Kidney (tissue), 14 donors: Measurements from ENCODE around the gene TMEM220. TPM values are rescaled to one million over a fixed set of nuclear protein-coding genes. Genes with fewer than 3 reads are reported as not detected.
A peak's percentile ranks its signal among the peaks of the same experiment; 100 is the strongest.

ENCODE experiments used
- DNase-seq, 5 donors: peaks; one replicate each; pipeline ENCODE4 v3.0.0-alpha.2; 2013 to 2020
- FAIRE-seq: peaks from 2 replicates; lab custom pipeline; 2012; peaks lifted over from hg19 to GRCh38; lab: Jason Lieb, UNC
- H3K27ac ChIP-seq, 2 donors: one replicate each; pipeline ENCODE4 v1.7.0; 2013; ENCODE audit warnings: low read depth in 2 of 2, low read length in 2 of 2, inconsistent platforms in 1 of 2
- H3K27me3 ChIP-seq: one replicate; pipeline ENCODE4 v1.7.1; 2013; ENCODE audit warnings: low read length, inconsistent platforms; ENCODE audit not compliant: control insufficient read depth, insufficient read depth
- H3K36me3 ChIP-seq, 3 donors: one replicate each; pipeline versions ENCODE4 v1.7.0 to v1.7.1; 2013; ENCODE audit warnings: low read length in 3 of 3, control low read depth in 1 of 3, inconsistent platforms in 1 of 3; ENCODE audit not compliant: insufficient read depth in 3 of 3, control insufficient read depth in 2 of 3
- H3K4me1 ChIP-seq, 3 donors: one replicate each; pipeline versions ENCODE4 v1.7.0 to v1.7.1; 2013; ENCODE audit warnings: low read length in 3 of 3, inconsistent platforms in 1 of 3, low read depth in 1 of 3; ENCODE audit not compliant: control insufficient read depth in 2 of 3, insufficient read depth in 2 of 3
- H3K4me3 ChIP-seq, 3 donors: one replicate each; pipeline versions ENCODE4 v1.7.0 to v1.8.1; 2013; ENCODE audit warnings: low read length in 3 of 3, control low read depth in 1 of 3, inconsistent platforms in 1 of 3
- H3K9ac ChIP-seq, 3 donors: one replicate each; pipeline versions ENCODE4 v1.7.0 to v1.7.1; 2013; ENCODE audit warnings: low read length in 3 of 3, control low read depth in 1 of 3, inconsistent platforms in 1 of 3
- H3K9me3 ChIP-seq, 3 donors: one replicate each; pipeline versions ENCODE4 v1.7.0 to v1.7.1; 2013; ENCODE audit warnings: low read length in 3 of 3, control low read depth in 1 of 3, inconsistent platforms in 1 of 3; ENCODE audit not compliant: control insufficient read depth in 2 of 3, insufficient read depth in 1 of 3
- intact Hi-C: fragments of 100-400 bp; cut with DNase I; formaldehyde crosslinking; loops from one replicate; pipeline ENCODE4 v1.11.1; 2022
- polyA plus RNA-seq: library from polyadenylated mRNA; stranded (reverse); fragments of 350-450 nt; fragmentation: Illumina TruSeq; extraction: RNeasy Lipid Tissue Mini Kit (QIAGEN cat#74804); gene quantifications from one replicate; pipeline ENCODE4 v1.2.3, GENCODE V29; 2014; ENCODE audit warnings: low read depth, low replicate concordance; ENCODE audit not compliant: insufficient read depth
- total RNA-seq: library from RNA; stranded (reverse); fragmentation: NEBNext Ultra II Directional; extraction: Animal tissue kit (Norgen Biotek cat#: 25700); gene quantifications from one replicate; pipeline ENCODE4 v1.2.1, GENCODE V29; 2021
- TF ChIP-seq, protein P1 (sequence below): IDR thresholded peaks from 3 replicates; pipeline ENCODE4 v1.5.1; 2012; ENCODE audit warnings: mild to moderate bottlenecking, moderate library complexity, borderline replicate concordance; ENCODE audit not compliant: insufficient read depth; ENCODE audit errors: extremely low read depth
- donor health status: control.
- donor health status: control.
- donor health status: control.
- donor health status: control.
- donor health status: control.
- donor health status: DM: yes; HTN: yes; CAD: no.
- donor health status: Normal renal cell carcinoma (clear cell type).

TMEM220 gene
- total and polyA plus RNA-seq, 2 donors from 2014 or later: 13.3 to 16.4 TPM

DNA sequence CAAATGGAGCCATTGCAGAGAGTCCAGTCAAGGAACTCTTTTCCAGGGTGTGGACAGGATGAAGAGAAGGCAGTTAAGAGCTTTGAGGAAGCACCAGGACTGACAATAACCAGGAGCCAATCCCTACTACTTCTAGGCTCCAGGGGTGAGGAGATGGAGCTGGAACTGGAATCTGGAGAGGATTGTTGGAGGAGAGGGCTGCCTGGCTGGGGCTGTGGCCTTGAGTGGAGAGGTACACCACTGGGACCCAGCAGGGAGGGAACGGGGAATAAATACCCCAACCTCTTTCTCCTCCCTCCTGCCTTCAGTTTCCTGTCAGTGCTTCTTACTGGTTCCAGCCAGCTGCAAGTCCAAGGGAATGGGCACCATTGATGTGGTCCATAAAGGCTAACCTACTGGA, 32.2 kb upstream of the TMEM220 start:
- intact Hi-C loops: no loop called here
- Histone ChIP-seq H3K4me1 (no peaks in the 10 kb centered on the region), H3K9me3 (no peaks in the 10 kb centered on the region), H3K27me3 (no peaks in the 10 kb centered on the region), H3K36me3 (no peaks in the 10 kb centered on the region), H3K27ac (no peak overlapping the region), H3K4me3 (no peak overlapping the region), H3K9ac (no peak overlapping the region)
- no peak for DNase-seq
- no peak for FAIRE-seq
- TF ChIP-seq, protein P1, sequence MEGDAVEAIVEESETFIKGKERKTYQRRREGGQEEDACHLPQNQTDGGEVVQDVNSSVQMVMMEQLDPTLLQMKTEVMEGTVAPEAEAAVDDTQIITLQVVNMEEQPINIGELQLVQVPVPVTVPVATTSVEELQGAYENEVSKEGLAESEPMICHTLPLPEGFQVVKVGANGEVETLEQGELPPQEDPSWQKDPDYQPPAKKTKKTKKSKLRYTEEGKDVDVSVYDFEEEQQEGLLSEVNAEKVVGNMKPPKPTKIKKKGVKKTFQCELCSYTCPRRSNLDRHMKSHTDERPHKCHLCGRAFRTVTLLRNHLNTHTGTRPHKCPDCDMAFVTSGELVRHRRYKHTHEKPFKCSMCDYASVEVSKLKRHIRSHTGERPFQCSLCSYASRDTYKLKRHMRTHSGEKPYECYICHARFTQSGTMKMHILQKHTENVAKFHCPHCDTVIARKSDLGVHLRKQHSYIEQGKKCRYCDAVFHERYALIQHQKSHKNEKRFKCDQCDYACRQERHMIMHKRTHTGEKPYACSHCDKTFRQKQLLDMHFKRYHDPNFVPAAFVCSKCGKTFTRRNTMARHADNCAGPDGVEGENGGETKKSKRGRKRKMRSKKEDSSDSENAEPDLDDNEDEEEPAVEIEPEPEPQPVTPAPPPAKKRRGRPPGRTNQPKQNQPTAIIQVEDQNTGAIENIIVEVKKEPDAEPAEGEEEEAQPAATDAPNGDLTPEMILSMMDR: no peak

DNA sequence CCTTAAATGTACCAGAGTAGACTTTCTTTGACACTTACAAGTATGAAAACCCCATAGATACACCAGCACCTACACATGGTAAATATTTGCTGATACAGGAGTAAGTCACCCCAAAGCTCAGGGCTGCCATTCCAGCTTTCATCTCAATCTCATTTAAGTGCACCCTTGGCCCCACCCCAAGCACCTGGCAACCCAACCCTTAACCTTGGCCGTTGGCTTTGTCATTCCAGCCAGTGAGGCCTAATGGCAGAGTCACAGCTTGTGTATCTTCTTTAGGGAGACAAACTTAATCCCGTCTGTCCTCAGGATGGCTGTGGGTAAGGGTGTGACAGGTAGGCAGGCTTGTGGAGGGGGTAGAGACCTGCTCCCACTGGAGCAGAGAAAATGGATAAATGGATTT, 31.5 kb upstream of the TMEM220 start:
- no peak overlapping the region for H3K4me3 ChIP-seq
- no peak overlapping the region for H3K27ac ChIP-seq
- H3K9ac ChIP-seq: no peak overlapping the region
- no peaks in the 10 kb centered on the region for H3K4me1 ChIP-seq
- no peaks in the 10 kb centered on the region for H3K27me3 ChIP-seq
- no peaks in the 10 kb centered on the region for H3K9me3 ChIP-seq
- DNase-seq: no peak
- no peaks in the 10 kb centered on the region for H3K36me3 ChIP-seq
- TF ChIP-seq, protein P1: no peak
- intact Hi-C loops: no loop called here
- FAIRE-seq: no peak

GRCh38 chr17:10758062-10758461, 28.2 kb upstream of the TMEM220 start:
- Histone ChIP-seq H3K36me3 (no peaks in the 10 kb centered on the region), H3K27me3 (no peaks in the 10 kb centered on the region), H3K9ac (no peak overlapping the region), H3K9me3 (no peaks in the 10 kb centered on the region), H3K27ac (no peak overlapping the region), H3K4me1 (no peaks in the 10 kb centered on the region), H3K4me3 (no peak overlapping the region)
- DNase-seq (peak in 1 of 5 donors; percentile 14), FAIRE-seq (no peak)
- intact Hi-C loops: no loop called here
- TF ChIP-seq, protein P1: no peak

- Histone ChIP-seq H3K9ac (no peak overlapping the region), H3K9me3 (no peaks in the 10 kb centered on the region), H3K36me3 (no peaks in the 10 kb centered on the region), H3K4me1 (no peaks in the 10 kb centered on the region), H3K4me3 (no peak overlapping the region), H3K27me3 (no peaks in the 10 kb centered on the region), H3K27ac (no peak overlapping the region)
- intact Hi-C loops: no loop called here
- DNase-seq (peak in 1 of 5 donors; percentile 20), FAIRE-seq (no peak)
- TF ChIP-seq, protein P1: no peak
Measured at GRCh38 chr17:10757647-10758046, 27.8 kb upstream of the TMEM220 start.
